ENCODE measurements around the gene PTCD3.

The PTCD3 gene

DNA sequence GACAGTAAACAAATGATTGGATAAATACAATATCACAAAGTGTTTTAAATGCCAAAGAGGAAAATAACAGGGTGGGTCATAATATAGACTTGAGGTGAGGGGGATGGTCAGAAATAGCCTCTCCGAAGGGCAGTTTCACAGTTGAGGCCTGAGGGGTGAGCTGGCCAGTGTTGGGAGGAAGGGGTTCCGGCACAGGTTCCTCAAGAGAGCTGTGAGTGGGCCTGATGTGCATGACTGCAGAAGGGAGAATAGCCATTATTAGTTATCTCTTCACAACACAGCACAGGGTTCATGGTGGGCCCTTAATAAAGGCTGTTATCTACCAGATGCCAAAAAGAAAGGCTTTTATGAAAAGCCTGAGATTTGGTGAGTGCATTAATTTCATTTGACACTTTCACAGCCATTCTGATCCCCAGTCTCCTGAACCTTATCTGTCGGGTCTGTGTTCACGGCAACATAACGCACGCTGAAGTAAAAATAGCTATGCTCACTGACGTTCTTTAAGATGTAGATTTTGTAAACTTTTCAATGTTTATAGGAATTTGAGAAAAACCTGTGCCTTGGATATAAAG lies 39.9 kb upstream of the PTCD3 start:
- H3K4me3 ChIP-seq = no peak overlapping the region
- peak overlapping the region; percentile 38 for H3K27ac ChIP-seq
- intact Hi-C loops (cut with DNase I; ENCODE audit: low total_unique reads) = no loop called here
- no peak for TF ChIP-seq CTCF (IDR thresholded peaks at IDR 0.05)
- H3K27me3 ChIP-seq = no peaks in the 10 kb centered on the region
- H3K36me3 ChIP-seq = peaks cover 34 to 63% (median 54%) of the 10 kb centered on the region in 3 donors
- DNase-seq = no peak
- H3K9me3 ChIP-seq = no peaks in the 10 kb centered on the region
- H3K4me1 ChIP-seq = peaks cover 0 to 25% (median 0%) of the 10 kb centered on the region in 4 donors

DNA sequence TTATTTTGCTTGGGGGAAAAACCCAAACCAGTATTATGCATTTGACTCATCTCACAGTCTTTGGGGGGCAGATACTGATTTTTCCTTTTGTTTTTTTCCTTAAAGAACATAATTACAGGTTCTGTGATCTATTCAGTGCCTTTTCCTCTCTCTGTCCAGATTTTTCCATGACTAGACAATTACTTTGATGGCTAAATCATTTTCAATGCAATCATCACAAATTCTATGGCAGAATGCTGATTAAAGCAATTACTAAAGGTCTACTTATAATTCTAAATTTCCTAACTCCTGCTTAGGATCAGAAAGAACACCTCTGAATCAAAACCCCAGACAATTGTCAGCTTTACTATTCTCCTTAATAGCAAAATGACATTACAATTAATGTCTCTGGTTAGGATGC lies 39.1 kb upstream of the PTCD3 start:
- H3K27me3 ChIP-seq = no peaks in the 10 kb centered on the region
- peaks cover 34 to 63% (median 54%) of the 10 kb centered on the region in 3 donors for H3K36me3 ChIP-seq
- no peak overlapping the region for H3K4me3 ChIP-seq
- TF ChIP-seq CTCF (IDR thresholded peaks at IDR 0.05) = no peak
- no peaks in the 10 kb centered on the region for H3K9me3 ChIP-seq
- H3K27ac ChIP-seq = no peak overlapping the region
- intact Hi-C loops (cut with DNase I; ENCODE audit: low total_unique reads) = no loop called here
- no peak for DNase-seq
- peaks cover 0 to 25% (median 6%) of the 10 kb centered on the region in 4 donors for H3K4me1 ChIP-seq

DNA sequence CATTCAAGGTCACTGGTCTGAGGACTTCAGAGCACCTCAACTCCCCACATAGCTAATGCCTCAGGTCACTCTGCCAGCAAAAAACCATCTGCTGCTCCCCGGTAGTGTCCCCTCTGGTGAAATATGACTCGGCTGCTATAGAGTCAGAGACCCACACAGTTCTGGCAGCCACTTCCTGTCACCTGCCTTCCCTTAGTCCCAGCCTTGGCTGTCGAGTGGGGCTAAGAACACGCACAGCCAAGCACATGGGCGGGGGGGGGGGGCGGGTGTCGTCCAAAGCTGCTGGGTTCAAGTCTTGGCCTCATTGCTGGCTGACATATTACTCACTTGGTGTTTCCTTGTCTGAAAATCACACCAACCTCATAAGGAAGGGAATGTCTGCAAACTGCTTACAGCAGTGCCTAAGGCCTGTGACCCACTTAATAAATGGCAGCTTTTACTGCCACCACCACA lies 37.9 kb upstream of the PTCD3 start:
- no peak for DNase-seq
- Histone ChIP-seq H3K4me1 (peaks cover 0 to 28% (median 17%) of the 10 kb centered on the region in 4 donors), H3K4me3 (no peak overlapping the region), H3K9me3 (no peaks in the 10 kb centered on the region), H3K27ac (no peak overlapping the region), H3K27me3 (no peaks in the 10 kb centered on the region), H3K36me3 (peaks cover 34 to 57% (median 49%) of the 10 kb centered on the region in 3 donors)
- intact Hi-C loops (cut with DNase I; ENCODE audit: low total_unique reads) = no loop called here
- TF ChIP-seq CTCF (IDR thresholded peaks at IDR 0.05) = no peak

DNA sequence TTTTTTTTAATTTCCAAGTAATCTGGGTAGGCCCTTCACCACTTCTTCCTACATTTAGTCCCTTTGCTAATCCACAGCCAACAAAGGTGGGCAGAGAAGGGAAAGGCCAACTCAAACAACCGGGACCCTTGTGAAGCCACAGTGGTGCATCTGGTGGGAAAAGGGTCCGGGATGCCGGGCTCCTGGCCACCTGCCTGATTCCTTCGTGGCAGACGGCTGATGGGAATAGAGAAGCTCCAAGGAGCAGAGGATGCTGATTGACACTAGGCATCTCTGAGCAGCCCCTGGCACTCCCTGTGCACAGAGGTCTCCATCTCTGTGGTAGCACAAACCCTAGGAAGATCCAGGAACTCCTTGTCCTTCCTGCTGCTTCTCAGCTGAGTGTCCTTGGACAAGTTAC lies 37.4 kb upstream of the PTCD3 start:
- H3K4me1 ChIP-seq = peaks cover 0 to 33% (median 21%) of the 10 kb centered on the region in 4 donors
- no peak overlapping the region for H3K4me3 ChIP-seq
- DNase-seq = no peak
- no peak for TF ChIP-seq CTCF (IDR thresholded peaks at IDR 0.05)
- peaks cover 35 to 57% (median 47%) of the 10 kb centered on the region in 3 donors for H3K36me3 ChIP-seq
- no peaks in the 10 kb centered on the region for H3K9me3 ChIP-seq
- intact Hi-C loops (cut with DNase I; ENCODE audit: low total_unique reads) = no loop called here
- no peak overlapping the region for H3K27ac ChIP-seq
- H3K27me3 ChIP-seq = no peaks in the 10 kb centered on the region

- Histone ChIP-seq H3K27me3 (no peaks in the 10 kb centered on the region), H3K4me3 (no peak overlapping the region), H3K4me1 (peaks cover 0 to 33% (median 21%) of the 10 kb centered on the region in 4 donors), H3K9me3 (no peaks in the 10 kb centered on the region), H3K36me3 (peaks cover 38 to 57% (median 47%) of the 10 kb centered on the region in 3 donors), H3K27ac (no peak overlapping the region)
- DNase-seq = no peak
- TF ChIP-seq CTCF (IDR thresholded peaks at IDR 0.05) = no peak
- intact Hi-C loops (cut with DNase I; ENCODE audit: low total_unique reads) = no loop called here
Measured at GRCh38 chr2:86069091-86069685, 36.8 kb upstream of the PTCD3 start.
